GM21576 (cell line): ENCODE data around the gene RFTN2.
"Not testable (repeated sequence)": the region's sequence is repeated elsewhere in the genome, so short reads cannot be mapped to it uniquely, and the experiment has no call there.

Source experiments
- ATAC-seq: cut with Tn5 transposase; IDR thresholded peaks from one replicate; pipeline ENCODE4 v1.9.1; 2021; ENCODE audit warnings: mild to moderate bottlenecking, moderate library complexity; ENCODE audit not compliant: unreplicated experiment

The RFTN2 gene

GRCh38 chr2:197606180-197606579 is 69.2 kb downstream of the RFTN2 start:
- peak; percentile 89 for ATAC-seq

DNA sequence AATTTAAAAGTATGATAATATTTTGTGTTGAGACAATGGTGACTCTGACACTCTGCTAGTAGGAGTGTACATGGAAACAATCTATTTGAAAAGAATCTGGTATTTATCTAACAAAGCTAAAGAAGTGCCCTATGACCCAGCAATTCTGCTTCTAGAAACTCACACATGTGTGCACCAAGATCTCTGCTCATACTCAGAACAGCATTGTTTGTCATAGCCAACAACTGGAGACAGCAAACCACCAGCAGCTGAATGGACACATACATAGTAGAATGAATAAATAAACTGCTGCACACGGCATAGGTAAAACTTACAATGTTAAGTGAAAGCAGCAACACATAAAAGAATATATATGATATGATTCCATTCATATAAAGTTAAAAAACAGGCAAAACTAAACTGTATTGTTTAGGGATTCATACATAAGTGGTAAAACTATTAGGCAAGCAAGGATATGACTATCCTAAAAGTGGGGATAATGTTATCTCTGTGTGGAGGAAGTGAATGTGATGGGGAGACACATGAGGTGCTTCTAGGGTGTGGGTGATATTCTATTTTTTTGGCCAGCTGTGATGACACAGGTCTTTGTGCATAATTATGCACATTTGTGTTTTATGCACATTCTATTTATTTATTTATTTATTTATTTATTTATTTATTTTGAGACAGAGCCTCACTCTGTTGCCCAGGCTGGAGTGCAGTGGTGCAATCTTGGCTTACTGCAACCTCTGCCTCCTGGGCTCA is 71.1 kb downstream of the RFTN2 start:
- no peak for ATAC-seq

DNA sequence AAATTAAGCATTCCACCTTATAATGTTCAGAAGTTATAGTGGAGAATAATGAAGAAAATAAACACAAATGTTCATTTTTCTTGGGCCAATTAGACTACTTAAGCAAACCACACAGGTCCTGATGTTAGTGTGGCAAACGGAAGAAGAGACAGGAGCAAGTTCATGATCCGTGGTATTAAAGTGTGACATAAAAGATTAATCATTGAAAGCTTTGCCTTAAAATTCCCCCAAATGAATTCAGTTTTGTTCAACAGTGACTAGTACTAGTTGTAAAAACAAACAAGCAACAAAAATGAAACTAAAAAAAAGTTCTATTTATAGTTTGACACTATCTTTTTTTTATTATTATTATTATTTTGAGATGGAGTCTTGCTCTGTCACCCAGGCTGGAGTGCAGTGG is 73.7 kb downstream of the RFTN2 start:
- no peak for ATAC-seq

- ATAC-seq: no peak
These were observed 75.1 kb downstream of the RFTN2 start for GRCh38 chr2:197600306-197600705.

GRCh38 chr2:197599285-197599965 is 76.0 kb downstream of the RFTN2 start:
- peak; percentile 58 for ATAC-seq

DNA sequence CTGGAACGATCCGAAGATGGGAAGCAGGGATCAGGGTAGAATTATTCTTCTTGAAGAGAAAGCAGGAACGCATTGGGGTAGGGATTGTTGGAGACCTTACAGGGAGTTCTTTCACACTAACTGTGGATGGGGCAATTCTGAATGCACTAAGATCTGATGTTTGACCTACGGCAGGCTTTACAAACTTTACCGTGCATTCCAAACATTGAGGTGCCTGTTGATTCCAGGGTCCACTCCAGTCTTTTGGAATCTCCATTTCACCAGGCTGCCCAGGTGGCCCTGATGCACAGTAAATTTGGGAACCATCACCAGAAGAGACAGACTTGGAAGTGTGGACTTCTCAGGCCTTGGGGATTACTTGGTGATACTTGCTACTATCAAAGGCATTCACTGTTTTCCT is 76.9 kb downstream of the RFTN2 start:
- no peak for ATAC-seq

DNA sequence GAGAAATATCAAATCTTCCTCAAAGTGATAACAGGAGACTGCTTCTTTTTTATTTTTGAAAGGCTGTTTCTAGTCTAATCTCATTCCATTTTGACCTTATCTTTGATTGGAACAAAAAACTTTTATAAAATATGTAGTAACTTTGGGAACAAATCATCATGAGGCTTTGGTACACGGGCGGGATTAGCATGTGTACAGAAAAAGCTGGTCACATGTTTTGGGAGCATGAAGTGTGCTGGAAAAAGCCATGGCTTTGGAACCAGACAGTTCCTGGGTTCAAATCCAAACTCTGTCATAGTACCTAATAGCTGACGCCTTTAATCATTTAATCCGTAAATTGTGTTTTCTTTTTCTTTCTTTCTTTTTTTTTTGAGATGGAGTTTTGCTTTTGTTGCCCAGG is 78.2 kb downstream of the RFTN2 start:
- no peak for ATAC-seq

DNA sequence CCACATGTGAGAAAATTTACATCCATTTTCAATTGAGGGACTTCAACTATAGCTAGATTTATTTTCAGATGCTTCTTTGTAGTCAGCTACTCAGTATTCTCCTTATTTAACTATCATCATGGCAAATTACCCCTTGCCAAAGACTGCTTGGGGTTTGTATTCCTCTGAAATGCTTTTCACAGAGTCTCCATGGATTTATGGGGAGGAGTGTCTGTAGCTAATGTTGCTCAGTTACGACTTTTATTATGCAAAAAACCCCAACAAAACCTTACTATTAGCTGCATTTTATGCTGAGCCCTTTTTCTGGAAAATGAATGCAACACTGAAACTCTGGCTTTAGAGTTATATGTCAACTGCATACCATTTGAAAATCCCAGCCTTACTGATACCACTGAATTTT is 78.6 kb downstream of the RFTN2 start:
- ATAC-seq: no peak

DNA sequence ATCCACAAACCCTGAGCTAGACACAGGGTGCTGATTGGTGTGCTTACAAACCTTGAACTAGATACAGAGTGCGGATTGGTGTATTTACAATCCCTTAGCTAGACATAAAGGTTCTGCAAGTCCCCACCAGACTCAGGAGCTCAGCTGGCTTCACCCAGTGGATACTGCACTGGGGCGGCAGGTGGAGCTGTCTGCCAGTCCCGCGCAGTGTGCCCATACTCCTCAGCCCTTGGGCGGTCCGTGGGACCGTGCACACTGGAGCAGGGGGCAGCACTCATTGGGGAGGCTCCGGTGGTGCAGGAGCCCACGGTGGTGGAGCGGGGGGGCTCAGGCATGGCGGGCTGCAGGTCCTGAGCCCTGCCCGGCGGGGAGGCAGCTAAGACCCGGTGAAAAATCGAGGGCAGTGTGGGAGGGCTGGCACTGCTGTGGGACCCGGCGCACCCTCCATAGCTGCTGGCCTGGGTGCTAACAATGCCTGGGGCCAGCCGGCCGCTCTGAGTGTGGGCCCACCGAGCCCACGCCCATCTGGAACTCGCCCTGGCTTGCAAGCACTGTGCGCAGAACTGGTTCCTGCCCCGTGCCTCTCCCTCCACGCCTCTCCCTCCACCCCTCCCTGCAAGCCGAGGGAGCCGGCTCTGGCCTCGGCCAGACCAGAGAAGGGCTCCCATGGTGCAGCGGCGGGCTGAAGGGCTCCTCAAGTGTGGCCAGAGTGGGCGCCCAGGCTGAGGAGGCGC is 83.9 kb downstream of the RFTN2 start:
- ATAC-seq: no peak

DNA sequence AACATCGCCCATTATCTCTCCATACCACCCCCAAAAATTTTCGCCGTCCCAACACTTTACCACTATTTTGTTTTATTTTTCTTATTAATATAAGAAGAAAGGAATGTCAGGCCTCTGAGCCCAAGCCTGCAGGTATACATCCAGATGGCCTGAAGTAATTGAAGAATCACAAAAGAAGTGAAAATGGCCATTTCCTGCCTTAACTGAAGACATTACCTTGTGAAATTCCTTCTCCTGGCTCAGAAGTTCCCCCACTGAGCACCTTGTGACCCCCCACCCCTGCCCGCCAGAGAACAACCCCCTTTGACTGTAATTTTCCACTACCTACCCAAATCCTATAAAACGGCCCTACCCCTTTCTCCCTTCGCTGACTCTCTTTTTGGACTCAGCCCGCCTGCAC is 88.1 kb downstream of the RFTN2 start:
- not testable (repeated sequence) for ATAC-seq

DNA sequence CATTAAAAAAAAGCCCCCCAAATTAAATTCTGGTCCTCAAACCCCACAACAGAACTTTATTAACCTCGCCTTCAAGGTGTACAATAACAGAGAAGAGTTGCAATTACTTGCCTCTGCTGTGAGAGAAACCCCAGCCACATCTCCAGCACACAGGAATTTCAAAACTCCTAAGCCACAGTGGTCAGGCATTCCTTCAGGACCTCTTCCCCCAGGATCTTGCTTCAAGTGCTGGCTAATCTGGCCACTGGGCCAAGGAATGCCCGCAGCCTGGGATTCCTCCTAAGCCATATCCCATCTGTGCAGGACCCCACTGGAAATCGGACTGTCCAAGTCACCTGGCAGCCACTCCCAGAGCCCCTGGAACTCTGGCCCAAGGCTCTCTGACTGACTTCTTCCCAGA is 95.2 kb downstream of the RFTN2 start:
- ATAC-seq: not testable (repeated sequence)

DNA sequence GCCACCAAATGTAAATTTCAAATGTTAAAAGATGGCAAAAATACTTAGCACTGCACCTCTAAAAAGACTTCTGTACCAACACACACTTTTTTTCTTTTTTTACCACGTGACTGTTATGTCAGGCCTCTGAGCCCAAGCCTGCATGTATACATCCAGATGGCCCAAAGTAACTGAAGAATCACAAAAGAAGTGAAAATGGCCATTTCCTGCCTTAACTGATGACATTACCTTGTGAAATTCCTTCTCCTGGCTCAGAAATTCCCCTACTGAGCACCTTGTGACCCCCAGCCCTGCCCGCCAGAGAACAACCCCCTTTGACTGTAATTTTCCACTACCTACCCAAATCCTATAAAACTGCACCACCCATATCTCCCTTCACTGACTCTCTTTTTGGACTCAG is 97.1 kb downstream of the RFTN2 start:
- ATAC-seq: not testable (repeated sequence)

GRCh38 chr2:197577446-197577845 is 97.9 kb downstream of the RFTN2 start:
- no peak for ATAC-seq

DNA sequence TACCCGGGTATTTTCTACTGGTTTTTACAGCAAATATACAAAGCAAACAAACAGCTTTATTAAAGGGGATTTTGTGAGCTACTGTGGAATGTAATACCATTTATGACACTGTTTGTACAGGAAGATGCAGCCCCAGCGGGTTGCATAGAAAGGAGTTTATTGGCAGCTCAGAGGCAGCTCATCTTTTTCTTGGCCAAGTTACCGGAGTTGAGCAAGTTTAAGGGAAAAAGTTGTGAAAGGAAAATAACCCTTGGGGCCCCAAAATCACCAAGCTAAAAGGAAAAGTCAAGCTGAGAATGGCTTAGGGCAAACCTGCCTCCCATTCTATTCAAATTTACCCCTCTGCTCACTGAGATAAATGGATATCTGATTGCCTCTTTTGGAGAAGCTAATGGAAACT is 98.8 kb downstream of the RFTN2 start:
- no peak for ATAC-seq

DNA sequence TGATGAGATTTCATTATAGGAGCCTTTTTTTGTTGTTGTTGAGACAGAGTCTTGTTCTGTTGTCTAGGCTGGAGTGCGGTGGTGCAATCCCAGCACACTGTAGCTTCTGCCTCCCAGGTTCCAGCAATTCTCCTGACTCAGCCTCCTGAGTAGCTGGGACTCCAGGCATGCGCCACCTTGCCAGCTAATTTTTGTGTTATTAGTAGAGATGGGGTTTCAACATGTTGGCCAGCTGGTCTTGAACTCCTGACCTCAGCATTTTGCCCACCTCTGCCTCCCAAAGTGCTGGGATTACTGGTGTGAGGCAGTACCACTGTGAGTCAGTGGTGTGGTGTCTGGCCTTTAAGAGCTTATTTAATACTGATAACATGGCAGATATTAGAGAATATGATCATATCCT is 99.4 kb downstream of the RFTN2 start:
- no peak for ATAC-seq

DNA sequence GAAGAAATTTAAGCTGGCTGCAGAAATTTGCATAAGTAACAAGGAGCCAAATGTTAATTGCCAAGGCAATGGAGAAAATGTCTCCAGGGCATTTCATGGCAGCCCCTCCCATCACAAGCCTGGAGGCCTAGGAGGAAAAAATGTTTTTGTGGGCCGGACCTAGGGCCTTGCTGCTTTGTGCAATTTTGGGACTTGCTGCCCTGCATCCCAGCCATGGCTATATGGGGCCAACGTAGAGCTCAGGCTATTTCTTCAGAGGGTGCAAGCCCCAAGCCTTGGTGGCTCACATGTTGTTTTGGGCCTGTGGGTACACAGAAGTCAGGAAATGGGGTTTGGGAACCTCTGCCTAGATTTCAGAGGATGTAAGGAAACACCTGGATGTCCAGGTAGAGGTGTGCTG is 101.8 kb downstream of the RFTN2 start:
- ATAC-seq: no peak

DNA sequence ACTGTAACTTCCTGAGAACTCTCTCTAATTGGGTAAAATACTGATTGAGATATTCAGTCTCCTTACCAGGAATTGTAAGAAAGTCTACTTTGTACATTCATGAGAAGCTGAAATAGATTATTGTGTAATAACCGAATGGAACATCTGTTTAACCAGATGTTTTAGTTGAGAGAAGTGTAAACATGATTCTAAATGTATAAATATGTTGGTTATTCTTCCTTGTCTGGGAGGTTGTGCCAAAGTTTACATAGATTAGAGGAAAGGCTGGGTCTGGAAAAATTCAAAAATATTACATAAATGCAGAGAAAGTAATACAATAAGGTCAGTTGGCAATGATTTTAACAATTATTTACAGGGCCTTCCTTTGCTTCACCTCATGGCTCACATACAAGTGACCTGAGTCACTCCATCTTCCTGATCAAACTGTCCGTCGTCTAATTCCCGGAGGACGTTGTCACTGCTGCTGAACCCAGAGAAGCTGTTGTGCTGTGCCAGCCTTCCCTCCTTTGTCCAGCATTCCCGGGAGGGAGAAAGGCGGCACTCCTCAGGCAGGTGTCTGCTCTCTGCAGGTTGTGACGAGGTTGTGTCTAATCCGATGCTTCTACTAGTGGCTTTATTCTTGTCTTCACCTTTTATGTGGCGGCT is 103.6 kb downstream of the RFTN2 start:
- ATAC-seq: no peak

GRCh38 chr2:197560146-197560665 is 115.2 kb downstream of the RFTN2 start:
- no peak for ATAC-seq

DNA sequence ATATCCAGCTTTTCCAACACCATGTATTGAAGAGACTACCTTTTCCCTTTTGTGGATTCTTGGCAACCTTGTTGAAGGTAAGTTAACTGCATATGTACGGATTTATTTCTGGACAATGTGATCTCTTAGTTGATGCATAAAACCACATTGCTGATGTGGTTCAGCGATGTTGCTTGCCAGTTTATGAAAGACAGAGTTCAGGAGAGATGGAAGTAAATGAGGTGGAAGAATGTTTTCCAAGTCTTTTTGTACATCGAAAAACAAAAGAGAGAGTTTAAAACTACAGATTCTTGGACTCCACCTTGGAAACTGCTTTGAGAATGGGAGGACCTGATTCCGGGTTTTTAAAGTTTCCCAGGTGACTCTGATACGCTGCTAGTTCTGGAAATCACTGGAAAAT is 115.7 kb downstream of the RFTN2 start:
- ATAC-seq: no peak

DNA sequence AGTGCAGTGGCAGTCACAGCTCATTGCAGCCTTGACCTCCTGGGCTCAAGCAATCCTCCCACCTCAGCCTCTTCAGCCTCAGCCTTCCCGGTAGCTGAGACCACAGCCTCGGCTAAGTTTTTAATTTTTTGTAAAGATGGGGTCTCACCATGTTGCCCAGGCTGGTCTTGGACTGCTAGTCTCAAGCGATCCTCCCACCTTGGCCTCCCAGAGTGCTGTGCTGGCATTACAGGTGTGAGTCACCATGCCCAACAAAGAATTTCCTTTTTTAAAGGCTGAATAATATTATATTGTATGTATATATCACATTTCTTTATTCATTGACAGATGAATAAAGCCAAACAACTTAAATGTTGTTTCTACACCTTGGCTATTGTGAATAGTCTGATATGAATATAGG is 117.0 kb downstream of the RFTN2 start:
- no peak for ATAC-seq

DNA sequence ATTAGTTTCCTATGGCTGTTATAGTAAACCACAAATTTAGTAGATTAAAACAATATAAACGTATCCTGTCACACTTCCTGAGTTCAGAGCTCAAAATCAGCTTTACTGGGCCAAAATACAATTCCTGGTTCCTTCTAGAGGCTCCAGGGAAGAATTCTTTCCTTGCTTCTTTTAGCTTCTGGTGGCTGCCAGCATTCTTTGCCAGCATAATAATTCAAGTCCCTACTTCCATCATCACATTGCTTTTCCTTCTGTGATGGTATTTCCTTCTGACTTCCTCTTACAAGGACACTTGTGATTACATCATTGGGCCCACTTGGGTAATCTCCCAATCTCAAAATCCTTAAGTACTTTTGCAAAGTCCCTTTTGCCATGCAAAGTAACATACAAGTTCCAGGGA is 118.9 kb downstream of the RFTN2 start:
- no peak for ATAC-seq
